Hepatic stellate cell (primary cell): Measurements from ENCODE around the gene HDAC10.
"Not testable (repeated sequence)": the region's sequence is repeated elsewhere in the genome, so short reads cannot be mapped to it uniquely, and the experiment has no call there.

Experiments
- DNase-seq: peaks from one replicate; pipeline ENCODE4 v3.0.0; 2011; ENCODE audit warnings: low spot score

Gene HDAC10

GRCh38 chr22:50217543-50218152 lies 33.4 kb downstream of the HDAC10 start:
- no peak for DNase-seq

DNA sequence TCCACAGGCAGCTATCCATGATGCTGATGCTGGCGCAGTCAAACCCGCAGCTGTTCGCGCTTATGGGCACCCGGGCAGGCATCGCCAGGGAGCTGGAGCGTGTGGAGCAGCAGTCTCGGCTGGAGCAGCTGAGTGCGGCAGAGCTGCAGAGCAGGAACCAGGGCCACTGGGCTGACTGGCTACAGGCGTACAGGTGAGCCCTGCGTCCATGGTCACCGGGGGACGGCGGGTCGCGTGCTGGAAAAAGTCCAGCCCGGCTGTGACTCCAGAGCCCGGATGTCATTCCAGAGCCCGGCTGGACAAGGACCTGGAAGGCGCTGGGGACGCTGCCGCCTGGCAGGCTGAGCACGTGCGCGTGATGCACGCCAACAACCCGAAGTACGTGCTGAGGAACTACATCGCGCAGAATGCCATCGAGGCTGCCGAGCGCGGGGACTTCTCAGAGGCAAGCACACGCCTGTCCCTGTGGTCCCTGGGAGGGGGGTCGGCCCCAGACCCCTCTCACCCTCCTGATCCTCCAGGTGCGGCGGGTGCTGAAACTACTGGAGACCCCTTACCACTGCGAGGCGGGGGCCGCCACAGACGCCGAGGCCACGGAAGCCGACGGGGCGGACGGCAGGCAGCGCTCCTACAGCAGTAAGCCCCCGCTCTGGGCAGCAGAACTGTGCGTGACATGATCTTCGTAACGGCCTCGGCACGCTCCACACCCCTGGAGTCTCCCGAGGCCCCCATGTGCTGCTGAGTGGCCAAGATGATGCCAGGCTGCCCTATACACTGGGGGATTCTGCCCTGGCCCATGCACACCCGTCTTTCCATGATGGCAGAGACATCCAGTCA lies 34.2 kb downstream of the HDAC10 start:
- DNase-seq = no peak

DNA sequence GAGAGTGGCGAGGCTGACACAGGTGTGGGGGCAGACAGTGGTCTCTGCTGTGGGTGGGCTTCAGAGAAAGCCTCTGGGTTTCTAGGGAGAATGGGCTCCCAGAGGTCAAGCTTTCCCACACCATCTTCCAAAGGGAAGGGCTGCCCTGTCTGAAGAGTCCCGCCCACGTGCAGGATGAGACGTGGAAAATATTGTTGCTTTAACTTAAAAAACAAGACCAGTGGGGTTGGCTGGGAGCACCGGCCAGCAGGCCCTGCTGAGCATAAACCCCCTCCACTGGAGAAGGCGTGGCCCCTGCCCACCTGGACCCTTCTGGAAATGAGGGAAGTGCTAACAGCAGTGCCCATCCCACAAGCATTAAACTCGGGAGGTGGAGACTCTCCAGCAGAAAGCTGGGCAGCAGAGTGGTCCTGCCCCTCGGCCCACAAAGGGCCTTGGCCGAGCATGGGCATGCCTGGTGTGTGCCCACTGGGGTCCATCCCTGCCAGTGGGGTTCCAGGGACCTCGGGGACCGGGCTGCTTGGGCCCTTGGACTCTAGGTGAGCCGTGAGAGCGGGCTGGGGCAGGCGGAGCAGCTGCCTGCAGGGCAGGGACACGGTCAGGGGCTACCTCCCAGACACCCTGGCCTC lies 34.9 kb downstream of the HDAC10 start:
- no peak for DNase-seq

- no peak for DNase-seq
Measured at GRCh38 chr22:50215297-50216054, 35.6 kb downstream of the HDAC10 start.

- no peak for DNase-seq
Measured at GRCh38 chr22:50213263-50213662, 37.8 kb downstream of the HDAC10 start.

- no peak for DNase-seq
Measured at GRCh38 chr22:50211147-50211546, 39.9 kb downstream of the HDAC10 start.

- no peak for DNase-seq
Measured at GRCh38 chr22:50210378-50211139, 40.5 kb downstream of the HDAC10 start.

DNA sequence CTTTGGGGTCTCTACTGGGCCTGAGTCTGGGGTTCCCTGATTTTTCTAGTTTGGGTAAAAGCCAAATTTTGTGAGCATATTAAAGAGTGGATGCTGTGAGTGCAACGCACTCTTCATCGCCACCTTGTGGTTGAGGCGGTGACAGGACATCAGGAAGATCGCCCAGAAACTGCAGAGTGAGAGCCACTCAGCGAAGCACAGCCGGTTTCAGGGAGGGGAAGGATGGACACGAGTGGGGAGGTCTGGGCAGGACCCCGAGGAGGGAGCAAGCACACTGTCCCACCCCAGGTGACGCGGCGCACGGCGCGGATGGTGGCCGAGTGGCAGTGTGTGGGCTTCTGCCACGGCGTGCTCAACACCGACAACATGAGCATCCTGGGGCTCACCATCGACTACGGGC lies 41.2 kb downstream of the HDAC10 start:
- DNase-seq = peak; percentile 87

GRCh38 chr22:50208939-50209892 lies 41.8 kb downstream of the HDAC10 start:
- DNase-seq = no peak

GRCh38 chr22:50208430-50208938 lies 42.6 kb downstream of the HDAC10 start:
- no peak for DNase-seq

- DNase-seq = no peak
Measured at GRCh38 chr22:50207383-50208140, 43.5 kb downstream of the HDAC10 start.

- no peak for DNase-seq
Measured at GRCh38 chr22:50206599-50206998, 44.5 kb downstream of the HDAC10 start.

GRCh38 chr22:50205781-50206569 lies 45.1 kb downstream of the HDAC10 start:
- no peak for DNase-seq

- DNase-seq = not testable (repeated sequence)
Measured at GRCh38 chr22:50204998-50205397, 46.1 kb downstream of the HDAC10 start.

GRCh38 chr22:50204571-50204970 lies 46.5 kb downstream of the HDAC10 start:
- no peak for DNase-seq

GRCh38 chr22:50203288-50203687 lies 47.8 kb downstream of the HDAC10 start:
- no peak for DNase-seq

DNA sequence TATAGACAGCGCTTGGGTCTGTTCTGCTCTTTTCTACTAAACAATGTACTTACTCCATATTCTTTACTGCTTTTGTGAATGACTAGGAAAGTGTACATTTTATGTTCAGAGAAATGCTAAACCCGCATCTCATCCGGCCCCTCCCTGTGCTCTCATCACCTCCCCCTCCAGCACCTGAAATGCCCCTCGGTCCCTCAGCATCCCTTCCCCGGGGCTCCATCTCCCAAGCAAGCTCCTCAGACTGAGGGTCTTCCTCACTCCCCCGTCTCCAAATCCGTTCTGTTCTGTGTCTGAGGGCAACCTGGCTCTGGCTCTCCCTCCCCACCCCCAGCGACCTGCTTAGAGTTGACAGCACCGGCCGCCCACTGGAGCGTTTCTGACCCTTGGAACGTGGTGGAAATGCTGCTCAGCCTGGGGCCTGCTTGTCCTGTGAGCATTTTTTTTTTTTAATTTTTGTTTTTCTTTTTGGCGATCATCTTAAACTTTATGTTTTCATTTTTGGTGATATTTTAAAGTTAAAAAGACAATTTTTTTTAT lies 48.9 kb downstream of the HDAC10 start:
- DNase-seq = no peak
